ENCODE measurements around the gene MCCD1.
"Not testable (repeated sequence)": the region's sequence is repeated elsewhere in the genome, so short reads cannot be mapped to it uniquely, and the experiment has no call there.

Gene MCCD1, protein sequence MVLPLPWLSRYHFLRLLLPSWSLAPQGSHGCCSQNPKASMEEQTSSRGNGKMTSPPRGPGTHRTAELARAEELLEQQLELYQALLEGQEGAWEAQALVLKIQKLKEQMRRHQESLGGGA

DNA sequence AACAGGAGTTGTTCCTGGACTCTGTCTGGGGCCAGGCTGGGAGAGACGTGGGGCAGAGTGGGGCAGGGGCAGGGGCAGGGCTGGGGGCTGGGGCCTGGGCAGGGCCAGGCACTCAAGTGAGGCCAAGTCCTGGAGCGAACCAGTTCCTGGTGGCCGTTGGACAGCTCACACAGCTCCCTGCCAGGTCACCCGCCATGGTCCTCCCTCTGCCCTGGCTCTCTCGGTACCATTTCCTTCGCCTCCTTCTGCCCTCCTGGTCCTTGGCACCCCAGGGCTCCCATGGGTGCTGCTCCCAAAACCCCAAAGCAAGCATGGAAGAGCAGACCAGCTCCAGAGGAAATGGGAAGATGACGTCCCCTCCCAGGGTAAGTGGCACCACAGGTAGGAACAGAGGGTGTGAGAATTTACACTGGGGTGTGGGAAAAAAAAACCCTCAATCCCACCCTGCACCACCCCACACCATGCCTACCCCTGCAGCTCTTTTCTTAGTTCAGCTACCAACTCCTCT is at the start of gene MCCD1:
Gene MCCD1, plus strand, starts transcription at position 142 of the 508 bp plus-strand sequence. Its CDS starts 53 bp downstream, at position 195.
- no peak for DNase-seq (ENCODE audit: low read depth in 3 of 3)

GRCh38 chr6:31479151-31479932 is 49.4 kb upstream of the MCCD1 start:
- no peak for DNase-seq (ENCODE audit: low read depth in 3 of 3)

GRCh38 chr6:31479933-31480535 is 48.7 kb upstream of the MCCD1 start:
- no peak for DNase-seq (ENCODE audit: low read depth in 3 of 3)

- DNase-seq (ENCODE audit: low read depth in 3 of 3), result no peak
These were observed 48.2 kb upstream of the MCCD1 start for GRCh38 chr6:31480574-31480973.

GRCh38 chr6:31483392-31483791 is 45.4 kb upstream of the MCCD1 start:
- no peak for DNase-seq (ENCODE audit: low read depth in 3 of 3)

DNA sequence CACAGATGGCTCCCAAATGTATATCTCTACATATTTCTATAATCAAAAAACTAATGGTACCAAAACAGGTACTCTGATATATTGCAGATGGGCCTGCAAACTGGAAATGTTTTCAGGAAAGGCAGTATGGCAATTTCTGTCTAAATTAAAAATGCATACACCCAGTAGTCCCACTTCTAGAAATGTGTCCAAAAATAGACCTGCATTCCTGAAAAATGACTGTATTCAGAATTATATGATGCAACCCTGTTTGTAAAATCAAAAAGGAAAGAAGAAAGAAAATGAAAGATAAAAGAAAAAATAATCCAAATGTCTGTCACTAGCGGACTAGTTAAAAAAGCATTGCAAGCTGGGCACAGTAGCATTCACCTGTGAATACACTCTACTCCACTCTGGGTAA is 43.7 kb upstream of the MCCD1 start:
- no peak for DNase-seq (ENCODE audit: low read depth in 3 of 3)

DNA sequence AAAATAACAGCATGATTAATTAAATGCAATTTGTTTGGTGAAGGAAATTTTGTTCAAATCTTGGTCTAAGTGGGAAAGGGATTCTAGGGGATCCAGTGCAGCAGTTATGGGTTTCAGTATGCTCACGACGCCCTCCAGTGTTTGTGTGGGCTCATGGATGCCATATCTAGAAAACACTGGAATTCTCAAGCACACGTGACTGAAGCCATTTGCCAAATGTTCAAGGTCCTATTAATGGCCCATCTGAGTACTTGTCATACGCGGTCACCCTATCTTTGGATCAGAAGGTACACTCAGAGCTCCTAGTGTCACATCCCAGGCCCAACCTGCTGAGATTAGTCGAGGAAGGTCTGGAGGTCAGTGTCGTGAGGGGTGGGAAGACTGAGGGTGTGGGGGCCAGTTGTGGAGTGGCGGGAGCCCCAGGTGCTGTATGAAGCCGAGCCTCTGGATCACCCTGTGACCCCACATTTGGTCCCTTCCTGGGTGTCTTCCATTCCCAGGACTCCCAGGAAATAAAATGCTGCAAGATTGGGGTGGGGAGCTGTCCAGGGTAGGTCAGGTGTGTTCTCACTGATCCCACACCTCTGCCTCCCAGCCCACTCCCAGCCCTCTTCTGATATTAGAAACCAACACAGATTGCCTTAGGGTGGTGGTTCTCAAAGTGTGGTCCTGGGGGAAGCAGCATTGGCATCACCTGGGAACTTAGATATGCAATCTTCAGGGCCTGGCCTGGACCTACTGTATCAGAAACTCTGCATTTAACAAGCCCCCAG is 42.5 kb upstream of the MCCD1 start:
- DNase-seq (ENCODE audit: low read depth in 3 of 3), result not testable (repeated sequence)

GRCh38 chr6:31487674-31488073 is 41.1 kb upstream of the MCCD1 start:
- DNase-seq (ENCODE audit: low read depth in 3 of 3), result not testable (repeated sequence)

DNA sequence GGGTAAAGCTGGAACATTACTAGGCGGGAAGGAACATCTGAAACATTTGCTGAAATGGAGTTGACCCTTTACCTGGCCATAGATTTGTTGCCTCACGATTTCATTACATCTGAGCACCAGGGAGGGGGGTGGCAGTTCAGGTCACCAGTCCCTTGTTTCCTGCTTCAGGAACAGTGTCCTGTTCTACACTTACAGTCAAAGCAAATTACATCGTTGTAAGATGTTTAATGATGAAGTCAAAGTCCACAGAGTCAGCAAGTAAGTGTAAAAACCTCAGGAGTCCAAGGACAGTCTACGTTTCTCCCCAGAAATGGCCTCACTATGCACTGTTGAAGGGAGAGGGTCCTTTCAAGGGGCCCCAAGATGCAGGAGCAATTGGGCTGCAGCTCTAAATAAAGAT is 39.7 kb upstream of the MCCD1 start:
- DNase-seq (ENCODE audit: low read depth in 3 of 3), result no peak

GRCh38 chr6:31490115-31490873 is 38.5 kb upstream of the MCCD1 start:
- no peak for DNase-seq (ENCODE audit: low read depth in 3 of 3)

GRCh38 chr6:31493550-31493874 is 35.2 kb upstream of the MCCD1 start:
- DNase-seq (ENCODE audit: low read depth in 3 of 3), result not testable (repeated sequence)

DNA sequence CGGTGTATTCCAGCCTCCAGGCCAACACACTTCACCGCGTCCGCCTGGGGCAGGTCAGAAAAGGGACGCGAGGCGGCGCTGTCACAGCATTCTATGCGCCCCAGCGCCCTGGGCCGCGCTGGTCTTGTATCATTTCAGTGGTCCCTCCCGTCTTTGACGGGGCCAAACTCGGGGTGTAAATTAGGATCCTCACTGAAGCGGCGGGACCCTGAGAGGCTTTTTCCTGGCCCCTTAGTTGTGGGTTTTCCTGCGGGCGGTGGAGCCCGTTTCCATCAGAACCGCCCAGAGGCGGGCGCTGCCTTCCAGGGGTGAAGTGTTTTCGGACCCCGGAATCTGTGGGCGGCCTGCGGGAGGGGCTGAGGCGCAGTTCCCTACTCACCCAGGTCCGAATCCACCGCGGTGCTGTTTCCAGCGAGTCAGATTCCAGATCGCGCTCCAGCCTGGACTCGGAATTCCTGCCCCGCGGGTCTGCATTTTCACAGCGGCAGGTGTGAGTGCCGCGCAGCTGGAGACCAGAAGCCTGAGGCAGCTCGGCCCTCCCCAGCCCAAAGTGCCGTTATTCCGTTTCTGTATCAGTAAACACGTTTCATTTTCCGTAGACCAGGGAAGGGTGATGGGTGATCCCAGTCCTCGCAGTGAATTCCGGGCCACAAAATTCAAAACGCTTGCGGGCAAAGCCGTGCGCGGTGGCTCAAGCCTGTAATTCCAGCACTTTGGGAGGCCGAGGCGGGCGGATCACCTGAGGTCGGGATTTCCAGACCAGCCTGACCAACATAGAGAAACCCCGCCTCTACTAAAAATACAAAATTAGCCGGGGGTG is 34.7 kb upstream of the MCCD1 start:
- DNase-seq (ENCODE audit: low read depth in 3 of 3), result peak; percentile 47 to 61 (median 59)

GRCh38 chr6:31495580-31495979 is 33.2 kb upstream of the MCCD1 start:
- no peak for DNase-seq (ENCODE audit: low read depth in 3 of 3)

GRCh38 chr6:31496826-31497225 is 31.9 kb upstream of the MCCD1 start:
- not testable (repeated sequence) for DNase-seq (ENCODE audit: low read depth in 3 of 3)

DNA sequence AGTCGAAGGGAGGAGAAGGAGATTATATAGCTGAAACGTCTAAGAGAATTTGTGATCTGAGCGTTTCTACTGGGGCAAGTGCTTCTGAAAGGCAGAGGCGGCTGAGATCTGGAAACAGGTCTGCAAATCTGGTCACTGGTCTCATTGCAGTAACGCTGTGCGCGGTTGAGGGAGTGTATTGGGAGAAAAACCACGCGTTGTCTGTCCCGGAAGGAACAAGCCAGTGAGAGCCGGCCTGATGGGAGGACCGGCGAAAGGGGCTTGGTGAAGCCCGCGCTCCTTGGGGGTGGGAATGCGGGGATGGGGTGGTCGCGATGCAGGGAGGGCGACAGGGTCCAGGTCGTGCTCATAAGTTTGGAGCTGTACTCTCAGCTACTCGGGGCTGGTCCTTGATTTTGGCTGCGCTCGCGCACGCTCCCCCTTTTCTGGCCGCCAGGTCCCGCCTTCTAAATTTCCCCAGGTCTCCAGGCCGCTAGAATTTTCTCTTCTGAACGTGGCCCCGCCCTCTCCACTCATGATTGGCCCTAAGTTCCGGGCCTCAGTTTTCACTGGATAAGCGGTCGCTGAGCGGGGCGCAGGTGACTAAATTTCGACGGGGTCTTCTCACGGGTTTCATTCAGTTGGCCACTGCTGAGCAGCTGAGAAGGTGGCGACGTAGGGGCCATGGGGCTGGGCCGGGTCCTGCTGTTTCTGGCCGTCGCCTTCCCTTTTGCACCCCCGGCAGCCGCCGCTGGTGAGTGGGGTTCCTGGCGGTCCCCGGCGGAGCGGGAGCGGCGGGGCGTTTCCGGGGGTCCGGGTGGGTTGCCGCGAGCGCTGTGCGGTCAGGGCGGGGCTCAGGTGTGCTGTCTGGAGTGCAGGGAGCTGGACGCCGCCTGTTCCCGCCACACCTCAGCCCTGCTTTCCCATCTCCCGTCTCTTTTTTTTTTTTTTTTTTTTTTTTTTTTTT is 31.0 kb upstream of the MCCD1 start, which contains the start of gene MICB:
Gene MICB, plus strand, starts transcription at position 615 of the 946 bp plus-strand sequence. Its CDS starts 49 bp downstream, at position 664.
- DNase-seq (ENCODE audit: low read depth in 3 of 3), result peak; percentile 70 to 78 (median 71)

DNA sequence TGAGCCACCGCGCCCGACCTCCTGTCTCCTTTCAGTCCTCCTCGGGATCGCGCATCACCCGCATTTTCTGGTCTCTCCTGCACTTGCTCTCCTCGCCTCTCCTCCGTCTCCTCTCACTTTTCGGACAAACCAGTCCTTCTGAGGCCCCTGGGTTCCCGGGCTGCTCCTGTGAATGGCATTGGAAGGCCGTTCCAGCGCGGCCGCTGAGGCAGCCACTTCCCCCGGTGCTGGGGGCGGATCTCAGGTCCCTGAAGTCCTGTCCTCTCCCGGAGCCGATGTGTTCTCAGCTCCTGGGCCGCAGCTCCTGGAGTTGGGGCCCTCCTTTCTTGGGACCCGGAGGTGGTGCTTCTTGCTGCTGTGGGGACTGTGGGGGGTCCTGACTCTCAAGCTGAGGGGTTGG is 30.0 kb upstream of the MCCD1 start:
- no peak for DNase-seq (ENCODE audit: low read depth in 3 of 3)

DNA sequence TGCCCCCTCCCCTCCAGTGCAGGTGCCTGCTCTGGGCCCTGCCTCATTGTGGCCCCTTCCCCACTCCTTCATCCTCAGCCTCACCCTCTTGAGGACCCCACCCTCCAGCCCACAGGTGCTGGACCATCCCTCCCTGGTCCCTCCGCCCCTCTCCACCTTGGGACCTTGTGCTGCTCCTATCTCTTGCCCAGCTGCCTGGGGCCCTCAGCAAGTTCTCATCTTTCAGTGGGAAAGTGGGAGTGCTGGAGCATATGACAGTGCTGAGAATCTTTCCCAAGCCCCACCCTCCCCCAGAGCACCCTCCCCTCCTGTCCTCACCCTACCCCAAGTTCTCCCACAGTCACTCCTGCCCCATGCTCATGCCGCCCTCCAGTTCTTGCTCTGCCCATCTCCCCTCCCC is 29.1 kb upstream of the MCCD1 start:
- DNase-seq (ENCODE audit: low read depth in 3 of 3), result not testable (repeated sequence)

DNA sequence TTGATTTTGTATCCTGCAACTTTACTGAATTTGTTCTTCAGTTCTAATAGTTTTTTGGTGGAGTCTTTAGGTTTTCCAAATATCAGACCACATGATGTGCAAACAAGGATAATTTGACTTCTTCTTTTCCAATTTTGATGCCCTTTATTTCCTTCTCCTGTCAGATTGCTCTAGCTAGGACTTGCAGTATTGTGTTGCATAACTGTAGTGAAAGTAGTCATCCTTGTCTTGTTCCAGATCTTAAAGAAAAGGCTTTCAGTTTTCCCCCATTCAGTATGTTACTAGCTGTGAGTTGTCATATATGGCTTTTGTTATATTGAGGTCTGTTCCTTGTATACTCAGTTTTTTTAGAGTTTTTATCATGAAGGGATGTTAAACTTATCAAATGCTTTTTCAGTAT is 26.2 kb upstream of the MCCD1 start:
- no peak for DNase-seq (ENCODE audit: low read depth in 3 of 3)

DNA sequence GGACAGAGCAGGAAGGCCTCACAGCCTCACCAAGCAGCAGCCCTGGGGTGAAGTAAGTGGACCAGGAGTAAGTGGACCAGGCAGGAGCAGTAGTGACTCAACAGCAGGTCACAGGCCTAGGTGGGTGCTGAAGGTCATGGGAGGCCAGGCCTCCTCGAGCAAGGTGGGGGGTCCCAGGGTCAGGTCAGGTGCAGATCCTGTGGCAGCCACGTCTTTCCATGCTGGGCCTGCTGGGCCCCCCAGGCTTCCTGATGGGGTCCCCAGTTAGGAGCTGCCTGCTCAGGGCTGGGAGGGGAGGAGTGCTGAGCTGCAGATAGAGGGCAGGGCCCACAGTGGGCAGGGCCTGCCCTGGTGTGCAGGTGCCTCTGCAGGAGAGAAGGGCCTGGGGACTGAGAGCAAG is 19.7 kb upstream of the MCCD1 start:
- DNase-seq (ENCODE audit: low read depth in 3 of 3), result not testable (repeated sequence)

All from stimulated activated CD4-positive, alpha-beta T cell treated with anti-CD3 and anti-CD28 coated beads, TNF-alpha, amount 100 ng/mL, for 4 hours (primary cell).